AG20443 (cell line): ENCODE data around the gene SYDE1.

Experiments
- DNase-seq: peaks from one replicate; pipeline ENCODE4 v3.0.0; 2012; ENCODE audit warnings: low spot score, mixed read lengths

SYDE1 gene

DNA sequence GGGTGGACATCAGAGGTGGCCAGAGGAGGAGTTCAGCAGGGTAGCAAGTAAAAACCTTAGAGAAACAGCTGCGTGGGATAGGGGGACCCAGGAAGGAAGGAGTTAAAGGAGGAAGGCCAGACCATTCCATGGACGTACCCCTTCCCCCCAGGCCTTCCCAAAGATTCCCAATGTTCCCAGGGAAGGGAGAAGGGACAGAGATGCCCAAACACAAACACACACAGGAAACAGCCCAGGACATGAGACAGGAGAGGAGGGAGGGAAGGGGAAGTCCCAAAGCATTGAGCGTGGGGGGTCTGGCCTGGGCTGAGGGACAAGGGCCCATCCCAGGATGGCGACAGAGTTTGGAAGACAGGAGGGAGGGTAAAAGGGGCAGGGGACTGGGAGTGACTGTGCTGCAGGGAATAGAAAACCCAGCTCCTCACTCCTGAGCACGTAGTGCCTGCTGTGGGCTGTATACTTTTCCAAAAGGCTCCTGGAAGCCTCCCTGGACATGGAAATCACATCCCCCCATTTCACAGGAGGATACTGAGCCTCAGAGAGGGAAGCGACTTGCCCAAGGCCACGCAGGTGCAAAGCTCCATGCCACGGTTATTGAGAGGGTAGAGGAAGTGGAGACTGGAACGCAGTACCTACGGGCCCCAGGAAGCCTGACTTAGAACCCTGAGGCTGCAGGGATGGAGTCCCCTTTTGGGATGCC lies 1.1 kb downstream of the SYDE1 start:
- DNase-seq, result no peak

DNA sequence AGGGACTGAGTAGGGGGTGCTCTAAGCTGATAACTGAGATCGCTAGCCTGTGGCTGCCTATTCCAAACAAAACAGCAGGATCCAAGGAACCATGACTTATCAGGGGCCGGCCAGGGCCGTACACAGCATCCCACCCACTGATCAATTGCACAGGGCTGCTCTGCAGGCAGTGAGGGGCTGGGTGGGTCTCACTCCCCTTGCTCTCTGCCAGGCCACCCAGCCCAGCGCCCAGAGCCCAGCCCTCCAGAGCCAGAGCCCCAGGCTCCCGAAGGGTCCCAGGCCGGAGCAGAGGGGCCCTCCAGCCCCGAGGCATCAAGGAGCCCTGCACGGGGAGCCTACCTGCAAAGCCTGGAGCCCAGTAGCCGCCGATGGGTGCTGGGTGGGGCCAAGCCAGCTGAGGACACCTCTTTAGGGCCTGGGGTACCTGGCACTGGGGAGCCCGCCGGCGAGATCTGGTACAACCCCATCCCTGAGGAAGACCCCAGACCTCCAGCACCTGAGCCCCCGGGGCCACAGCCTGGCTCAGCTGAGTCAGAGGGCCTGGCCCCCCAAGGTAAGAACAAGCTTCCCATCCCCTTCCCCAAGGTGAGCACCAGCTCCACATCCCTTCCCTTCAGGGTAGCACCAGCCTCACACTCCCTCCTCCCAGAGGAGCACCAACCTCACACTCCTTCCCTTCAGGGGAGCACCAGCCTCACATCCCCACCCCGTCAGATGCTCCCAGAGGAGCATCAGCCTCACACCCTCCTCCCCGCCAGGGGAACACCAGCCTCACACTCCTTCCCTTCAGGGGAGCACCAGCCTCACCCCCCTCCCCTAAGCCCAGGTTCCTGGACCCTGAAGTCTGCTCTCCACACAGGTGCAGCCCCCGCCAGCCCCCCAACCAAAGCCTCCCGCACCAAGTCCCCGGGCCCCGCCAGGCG lies 1.9 kb downstream of the SYDE1 start:
- DNase-seq, result no peak

- no peak for DNase-seq
Measured at GRCh38 chr19:15109768-15110417, 2.7 kb downstream of the SYDE1 start.

GRCh38 chr19:15110418-15110815 lies 3.2 kb downstream of the SYDE1 start:
- DNase-seq, result no peak

GRCh38 chr19:15111758-15112157 lies 4.6 kb downstream of the SYDE1 start:
- DNase-seq, result no peak

- DNase-seq, result no peak
Measured at GRCh38 chr19:15112385-15112784, 5.2 kb downstream of the SYDE1 start.

GRCh38 chr19:15113245-15114152 lies 6.3 kb downstream of the SYDE1 start:
- no peak for DNase-seq

DNA sequence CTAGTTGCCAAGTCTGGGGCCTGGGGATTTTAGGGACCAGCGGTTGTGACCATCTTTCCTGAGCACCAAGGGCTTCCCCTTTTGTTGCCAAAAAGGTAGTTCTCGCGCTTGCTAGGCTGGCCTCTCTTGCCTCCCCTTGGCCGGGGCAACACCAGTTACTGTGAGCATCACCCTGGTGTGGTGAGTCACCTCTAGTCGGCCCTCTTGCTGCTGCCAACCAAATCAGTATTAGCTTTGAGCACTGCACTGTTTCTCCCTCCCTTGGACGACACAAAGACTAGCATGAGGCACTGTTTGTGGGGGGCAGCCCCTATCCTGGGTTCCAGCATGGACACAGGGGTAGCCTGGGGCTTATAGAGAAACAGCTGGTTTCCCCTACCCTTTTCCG lies 6.9 kb downstream of the SYDE1 start:
- peak; percentile 72 for DNase-seq

DNA sequence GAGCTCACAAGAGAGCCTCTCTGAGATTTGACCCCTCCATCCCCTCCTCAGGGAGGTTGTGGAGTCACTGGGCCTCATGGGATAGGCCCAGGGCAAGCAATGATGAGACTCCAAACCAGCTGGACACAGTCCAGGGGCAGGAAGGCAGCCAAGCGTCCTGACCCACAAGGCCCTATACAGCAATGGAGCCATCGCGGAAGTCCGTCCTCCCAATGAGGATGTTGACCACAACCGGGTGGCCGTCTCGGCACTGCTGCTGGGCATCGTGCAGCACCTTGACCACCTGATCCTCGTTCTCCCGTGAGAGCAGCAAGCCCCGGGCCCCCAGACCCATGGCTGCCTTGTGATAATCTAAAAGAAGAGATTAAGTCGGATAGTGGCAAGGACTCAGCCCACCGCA lies 7.9 kb downstream of the SYDE1 start:
- peak; percentile 70 for DNase-seq

DNA sequence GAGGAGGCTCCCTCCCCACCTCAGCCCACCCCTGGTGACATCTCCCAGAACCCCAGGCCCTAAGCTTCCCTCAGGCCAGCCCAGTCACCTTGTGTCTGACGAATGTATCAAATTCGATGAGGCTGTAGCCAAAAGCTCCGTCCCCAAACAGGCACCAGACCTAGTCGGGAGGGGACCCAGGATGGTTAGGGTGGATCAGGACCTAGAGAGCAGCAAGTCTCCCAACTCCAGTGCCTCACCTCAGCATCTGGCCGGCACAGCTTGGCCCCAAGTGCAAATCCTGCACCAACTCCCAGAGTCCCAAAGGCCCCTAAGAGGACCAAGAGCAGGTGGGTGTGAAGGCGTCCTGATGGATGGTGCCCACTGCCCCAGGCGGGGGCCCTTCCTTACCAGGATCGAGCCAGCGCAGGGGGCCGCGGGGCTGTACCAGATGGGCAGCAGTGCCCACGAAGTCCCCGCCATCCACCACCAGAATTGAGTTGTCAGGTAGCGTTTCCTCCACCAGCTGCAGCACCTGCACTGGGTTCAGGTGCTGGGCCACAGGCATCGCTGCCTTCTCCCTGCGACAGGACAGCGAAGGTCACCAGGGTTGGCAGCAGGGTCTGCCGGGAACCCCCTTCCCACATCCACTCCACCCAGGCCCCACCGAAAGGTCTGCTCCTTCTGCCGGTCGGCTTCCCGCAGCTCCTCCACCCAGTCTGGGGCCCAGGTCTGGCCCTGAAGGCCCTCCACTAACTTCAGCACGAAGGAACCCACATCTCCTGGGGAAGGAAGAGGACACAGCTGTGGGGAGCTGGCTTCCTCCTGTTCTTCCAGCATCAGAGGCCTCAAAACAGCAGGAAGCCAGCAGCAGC lies 8.8 kb downstream of the SYDE1 start:
- no peak for DNase-seq

GRCh38 chr19:15116856-15117255 lies 9.7 kb downstream of the SYDE1 start:
- no peak for DNase-seq

- no peak for DNase-seq
Measured at GRCh38 chr19:15118248-15118647, 11.0 kb downstream of the SYDE1 start.

DNA sequence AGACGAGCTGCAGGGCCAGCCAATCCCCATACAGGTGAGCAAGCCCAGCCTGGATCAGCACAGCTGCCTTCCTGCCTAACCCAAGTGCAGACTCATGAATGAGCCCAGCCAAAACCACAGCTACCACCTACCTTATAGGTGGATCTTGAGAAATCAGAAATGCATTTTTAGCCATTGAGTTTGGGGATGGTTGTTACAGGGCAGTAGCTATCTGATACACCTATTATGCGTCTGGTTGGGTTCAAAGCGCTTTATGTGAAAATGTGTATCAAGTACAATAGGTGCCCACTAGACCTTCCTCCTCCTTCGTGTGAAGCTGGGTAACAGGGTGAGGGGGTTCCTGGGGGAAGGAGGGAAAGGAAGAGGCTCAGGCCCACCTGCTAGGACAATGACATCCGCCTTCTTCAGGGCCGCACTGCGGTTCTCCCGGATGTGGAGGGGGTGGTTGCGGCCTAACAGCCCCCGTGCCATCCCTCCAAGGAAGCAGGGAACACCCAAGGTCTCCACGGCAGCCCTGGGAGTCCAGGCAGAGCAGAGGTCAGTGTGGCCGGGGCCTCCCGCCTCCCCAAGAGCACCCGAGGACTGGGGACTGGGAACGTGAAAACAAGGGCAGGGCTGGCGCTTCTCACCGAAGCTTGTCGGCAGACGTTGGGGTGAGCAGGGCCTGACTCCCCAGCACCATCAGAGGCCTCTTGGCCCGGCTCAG lies 11.7 kb downstream of the SYDE1 start:
- no peak for DNase-seq

GRCh38 chr19:15120135-15121026 lies 13.2 kb downstream of the SYDE1 start:
- DNase-seq, result no peak

GRCh38 chr19:15122331-15123030 lies 15.3 kb downstream of the SYDE1 start:
- no peak for DNase-seq

DNA sequence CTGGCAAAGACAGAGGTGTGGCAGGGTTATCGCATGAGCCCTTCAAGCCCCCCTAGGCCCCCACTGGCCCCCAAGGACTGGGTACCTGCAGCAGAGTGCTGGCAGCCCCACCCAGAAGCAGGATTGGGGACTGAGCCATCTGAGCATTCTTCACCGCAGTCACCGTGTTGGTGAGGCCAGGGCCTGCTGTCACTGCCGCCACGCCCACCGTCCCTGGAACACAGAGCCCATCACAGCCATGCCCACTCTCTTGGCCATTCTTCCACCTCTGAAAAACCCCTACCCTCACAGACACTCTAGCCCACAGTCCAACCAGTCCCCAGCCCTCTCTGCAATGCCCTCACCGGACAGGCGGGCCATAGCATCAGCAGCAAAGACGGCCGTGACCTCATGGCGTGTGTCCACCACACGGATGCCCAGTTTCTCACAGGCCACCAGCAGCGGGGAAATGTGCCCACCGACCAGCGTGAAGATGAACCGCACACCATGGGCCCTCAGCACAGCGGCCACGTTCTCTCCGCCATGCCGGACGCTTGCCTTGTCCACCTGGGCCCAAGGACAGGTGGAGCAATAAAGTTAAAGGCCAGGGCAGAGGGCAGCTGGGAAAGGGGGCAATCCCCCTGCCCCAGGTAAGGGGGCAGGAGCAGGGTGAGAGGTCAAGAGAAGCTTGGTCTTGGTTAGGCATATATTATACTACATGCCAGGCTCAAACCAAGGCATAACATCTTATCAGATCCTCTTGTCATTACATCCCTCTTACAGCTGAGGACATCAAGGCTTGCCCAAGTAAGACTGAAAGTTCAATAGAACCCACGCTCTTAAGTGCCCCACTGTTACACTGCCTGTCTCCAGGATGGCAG lies 16.1 kb downstream of the SYDE1 start:
- DNase-seq, result no peak

GRCh38 chr19:15123900-15124299 lies 16.7 kb downstream of the SYDE1 start:
- no peak for DNase-seq
